Activated T-cell treated with anti-CD3 and anti-CD28 coated beads for 1 hour (primary cell): ENCODE results near the gene IQGAP1.
"Not testable (repeated sequence)": the region's sequence is repeated elsewhere in the genome, so short reads cannot be mapped to it uniquely, and the experiment has no call there.

Experiments
- DNase-seq: peaks from one replicate; pipeline ENCODE4 v3.0.0-alpha.2; 2020; ENCODE audit warnings: low read depth

Gene IQGAP1

GRCh38 chr15:90387534-90388461, at the start of gene IQGAP1:
Gene IQGAP1, plus strand, starts transcription at chr15:90388242. Its CDS starts 100 bp downstream, at chr15:90388342.
- DNase-seq, result peak; percentile 94

GRCh38 chr15:90338532-90338931, 49.5 kb upstream of the IQGAP1 start:
- no peak for DNase-seq

GRCh38 chr15:90340345-90340744, 47.7 kb upstream of the IQGAP1 start:
- no peak for DNase-seq

- no peak for DNase-seq
Observed at GRCh38 chr15:90343302-90343790, 44.7 kb upstream of the IQGAP1 start.

GRCh38 chr15:90344662-90345061, 43.4 kb upstream of the IQGAP1 start:
- DNase-seq, result no peak

DNA sequence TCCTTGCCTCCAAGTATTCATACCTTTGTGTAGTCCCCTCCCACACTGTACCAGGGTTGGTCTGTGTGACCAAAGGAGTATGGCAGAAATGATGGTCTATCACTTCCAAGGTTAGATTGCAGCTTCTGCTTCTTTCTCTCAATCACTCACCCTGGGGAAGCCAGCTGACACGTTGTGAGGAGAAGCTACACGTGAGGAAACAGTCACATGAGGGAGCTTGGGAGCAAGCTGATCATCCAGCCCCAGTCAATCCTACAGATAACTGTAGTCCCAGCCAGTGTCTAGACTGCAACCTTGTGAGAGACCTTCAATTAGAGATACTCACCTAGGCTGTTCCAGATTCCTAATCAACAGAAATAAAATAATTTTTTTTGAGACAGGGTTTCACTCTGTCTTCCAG, 42.2 kb upstream of the IQGAP1 start:
- no peak for DNase-seq

GRCh38 chr15:90347431-90348065, 40.5 kb upstream of the IQGAP1 start:
- DNase-seq, result not testable (repeated sequence)

GRCh38 chr15:90348456-90348855, 39.6 kb upstream of the IQGAP1 start:
- no peak for DNase-seq

- DNase-seq, result no peak
Observed at GRCh38 chr15:90349072-90349471, 39.0 kb upstream of the IQGAP1 start.

DNA sequence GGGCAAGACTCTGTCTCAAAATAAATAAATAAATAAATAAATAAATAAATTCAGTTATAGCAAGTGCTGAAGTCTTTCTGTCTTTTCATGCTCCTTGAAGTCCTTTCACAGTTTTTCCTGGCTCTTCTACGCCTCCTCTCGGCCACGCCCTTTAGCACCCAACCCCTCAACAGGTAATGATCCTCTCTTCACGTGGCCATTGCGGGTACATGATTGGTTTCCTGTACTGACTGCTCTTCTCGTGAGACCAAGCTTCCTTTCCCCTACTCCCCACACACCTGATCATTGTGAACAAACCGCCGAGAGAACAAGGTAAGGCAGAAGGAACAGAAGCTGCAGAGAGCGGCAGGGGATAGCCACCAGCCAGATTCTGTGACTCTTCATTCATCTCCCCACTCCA, 38.2 kb upstream of the IQGAP1 start:
- no peak for DNase-seq

DNA sequence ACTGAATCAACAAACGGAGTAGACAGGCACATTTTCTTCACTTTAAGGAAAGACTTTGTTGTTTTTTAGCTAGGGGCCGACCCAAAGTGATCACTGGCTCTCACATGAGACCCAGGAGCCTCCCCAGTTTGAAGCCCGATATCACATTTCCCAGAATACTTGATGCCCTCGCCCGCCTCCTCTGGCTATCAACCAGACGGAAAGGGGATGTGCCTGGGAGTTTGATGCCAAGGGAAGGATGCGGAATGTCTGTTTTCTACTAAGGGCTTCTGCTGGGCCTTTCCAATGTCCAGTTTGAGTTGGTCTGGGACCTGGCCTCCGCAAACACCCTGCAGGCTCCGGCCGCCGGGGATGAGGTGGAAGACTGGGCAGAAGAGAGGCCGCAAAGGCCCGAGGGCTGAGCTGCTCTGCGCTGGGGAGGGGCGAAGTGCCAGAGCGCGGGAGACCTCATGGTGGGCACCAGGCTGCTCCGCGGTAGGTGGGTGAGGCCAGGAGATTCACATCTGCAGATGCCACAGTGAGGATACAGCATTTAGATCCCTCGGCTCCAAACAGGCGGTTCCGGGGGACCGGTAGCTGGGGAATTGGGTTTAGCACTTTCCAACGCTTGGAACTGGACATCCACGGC, 36.4 kb upstream of the IQGAP1 start:
- peak; percentile 2 for DNase-seq

DNA sequence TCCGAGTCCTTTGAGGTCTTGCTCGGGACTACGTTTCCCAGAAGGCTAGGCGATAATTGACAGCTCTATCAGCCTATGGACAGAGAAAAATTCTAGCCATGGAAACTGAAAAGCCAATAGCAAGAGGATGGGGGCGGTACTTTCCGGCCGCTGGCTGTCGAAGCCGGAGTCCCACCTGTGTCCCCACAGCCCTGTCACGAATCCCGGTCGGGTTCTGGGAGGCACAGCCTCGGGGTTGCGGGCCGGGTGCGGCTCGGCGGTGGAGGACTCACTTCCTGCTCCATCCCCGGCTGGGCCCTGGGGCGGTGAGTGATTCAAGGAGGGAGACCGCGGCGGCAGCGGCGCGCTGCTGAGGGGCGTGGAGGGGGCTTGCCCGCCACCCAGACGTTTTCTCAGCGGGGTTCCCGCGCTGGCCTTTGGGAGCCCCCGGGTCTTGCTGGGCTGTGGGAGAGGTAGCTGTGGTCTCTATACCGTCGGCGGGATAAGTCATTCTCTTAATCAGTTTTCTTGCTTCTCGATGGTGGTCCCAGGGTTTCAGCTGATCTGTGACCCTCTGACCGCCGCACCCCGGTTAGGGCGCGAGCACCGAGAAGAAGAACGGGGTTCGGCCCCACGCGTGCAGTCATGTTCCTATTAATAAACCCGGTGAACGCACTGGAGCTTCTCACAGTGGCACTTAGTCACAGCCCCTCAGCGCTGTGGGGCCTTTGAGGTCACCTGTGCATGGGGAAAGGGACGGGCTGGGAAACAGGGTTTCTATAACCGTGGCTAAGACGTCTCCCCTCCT, 35.7 kb upstream of the IQGAP1 start, which contains the start of gene ZNF774:
TSS of gene ZNF774 (plus strand) at position 178 of the 787 bp plus-strand sequence. CDS start 2,377 bp downstream, outside the sequence.
- DNase-seq, result peak; percentile 80

DNA sequence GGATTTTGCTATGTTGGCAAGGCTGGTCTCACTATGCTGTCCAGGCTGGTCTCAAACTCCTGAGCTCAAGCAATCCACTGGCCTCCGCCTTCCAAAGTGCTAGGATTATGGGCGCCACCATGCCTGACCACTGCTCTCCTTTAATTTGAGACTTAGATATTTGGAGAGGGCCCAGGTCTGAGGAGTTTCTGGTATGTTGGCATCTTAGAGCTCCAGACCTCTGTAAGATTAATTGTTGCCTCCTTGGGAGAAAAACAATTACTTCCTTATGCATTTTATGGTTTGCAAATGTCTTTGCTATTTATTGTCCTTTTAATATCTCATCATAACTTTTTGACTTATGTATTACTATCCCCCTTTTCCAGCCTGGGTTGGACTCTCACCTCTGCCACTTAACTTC, 33.1 kb upstream of the IQGAP1 start:
- no peak for DNase-seq

DNA sequence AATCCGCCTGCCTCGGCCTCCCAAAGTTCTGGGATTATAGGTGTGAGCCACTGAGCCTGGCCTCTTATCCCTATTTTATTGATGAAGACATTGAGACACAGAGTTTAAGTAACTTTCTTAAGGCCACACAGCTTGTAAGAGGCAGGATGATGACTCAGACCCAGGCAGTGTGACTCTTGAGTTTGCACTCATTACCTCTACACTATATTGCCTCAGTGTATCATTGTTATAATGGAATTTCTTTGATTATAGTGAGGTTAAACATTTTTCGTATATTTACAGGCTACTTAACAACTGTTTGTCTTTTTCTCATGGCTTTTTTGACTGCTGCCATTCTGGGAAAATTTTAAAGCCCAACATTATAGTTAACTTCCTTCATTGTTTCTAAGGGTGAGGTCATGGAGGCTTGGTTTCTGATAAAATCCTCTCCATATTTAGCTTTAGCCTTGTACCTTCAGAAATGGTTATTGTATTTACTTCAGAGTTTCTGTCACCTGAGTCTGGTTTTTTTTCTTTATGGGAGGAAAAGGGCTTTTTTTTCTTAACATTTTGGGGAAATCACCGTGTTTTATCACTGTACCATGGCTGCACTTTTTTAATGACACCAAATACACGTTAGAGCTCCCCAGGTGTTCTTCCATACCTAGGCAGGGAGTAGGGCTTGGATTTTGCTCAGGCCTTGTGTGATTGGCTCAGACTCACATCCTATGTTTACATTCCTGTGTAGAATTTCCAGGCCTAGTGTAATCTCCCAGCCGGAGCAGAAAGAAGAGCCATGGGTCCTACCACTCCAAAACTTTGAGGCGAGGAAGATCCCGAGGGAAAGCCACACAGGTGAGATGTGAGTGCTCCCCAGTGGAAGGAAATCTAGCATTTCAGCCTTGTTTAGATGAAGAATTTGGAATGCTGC, 29.7 kb upstream of the IQGAP1 start:
- DNase-seq, result no peak

GRCh38 chr15:90360746-90361145, 27.3 kb upstream of the IQGAP1 start:
- DNase-seq, result no peak

DNA sequence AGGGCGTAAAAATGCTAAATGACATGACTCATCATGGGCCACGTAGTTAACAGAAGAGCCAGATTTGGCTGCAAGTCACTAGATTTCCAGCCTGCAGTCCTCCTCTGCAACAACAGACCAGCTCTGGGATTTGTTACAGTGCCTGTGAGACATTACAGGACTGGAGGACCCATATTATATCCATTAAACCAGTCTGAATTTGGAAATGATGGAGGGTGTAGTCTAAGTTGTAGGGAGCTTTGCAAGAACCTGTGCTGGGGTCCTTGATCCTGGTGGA, 25.2 kb upstream of the IQGAP1 start:
- no peak for DNase-seq

DNA sequence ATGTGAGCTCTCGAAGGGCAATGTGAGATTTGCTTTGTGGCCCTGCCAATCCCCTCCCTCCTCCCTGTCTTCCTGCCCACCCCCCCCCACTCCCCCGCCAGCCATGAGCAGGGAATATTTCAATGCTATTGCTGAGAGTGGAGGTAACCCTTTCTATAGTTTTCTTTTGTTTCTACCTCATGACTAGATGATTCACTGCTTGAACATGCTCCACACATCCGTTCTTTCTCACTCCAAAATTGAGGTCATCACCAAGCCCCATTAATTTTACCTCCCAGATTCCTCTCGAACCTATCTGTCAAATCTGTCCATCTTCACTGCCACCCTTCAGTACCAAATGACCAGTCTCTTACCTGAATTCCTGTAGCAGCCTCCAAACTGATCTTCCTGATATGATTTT, 23.8 kb upstream of the IQGAP1 start:
- no peak for DNase-seq

DNA sequence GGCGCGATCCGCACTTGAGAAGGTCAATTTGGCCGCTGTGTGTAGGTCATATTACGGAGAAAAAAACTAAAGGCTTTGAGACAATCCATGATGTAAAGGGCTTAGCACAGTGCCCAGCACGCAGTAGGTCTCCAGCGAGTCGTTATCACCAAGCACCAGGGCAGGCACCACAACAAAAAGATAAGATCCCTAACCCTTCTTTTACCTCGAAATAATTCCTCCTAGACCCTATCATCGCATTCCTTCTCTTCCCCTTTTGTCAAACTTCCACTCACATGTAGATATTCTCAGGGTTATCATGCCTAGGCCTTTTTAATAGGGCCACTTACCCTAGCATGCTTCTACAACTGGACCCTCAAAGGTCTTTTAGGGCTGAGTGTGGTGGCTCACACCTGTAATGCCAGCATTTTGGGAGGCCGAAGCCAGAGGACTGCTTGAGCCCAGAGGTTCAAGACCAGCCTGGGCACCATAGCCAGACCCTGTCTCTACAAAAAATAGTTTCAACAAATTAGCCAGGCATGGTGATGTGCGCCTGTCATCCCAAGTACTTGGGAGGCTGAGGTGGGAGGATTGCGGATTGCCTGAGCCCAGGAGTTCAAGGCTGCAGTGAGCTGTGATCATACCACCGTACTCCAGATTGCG, 22.5 kb upstream of the IQGAP1 start:
- DNase-seq, result no peak

DNA sequence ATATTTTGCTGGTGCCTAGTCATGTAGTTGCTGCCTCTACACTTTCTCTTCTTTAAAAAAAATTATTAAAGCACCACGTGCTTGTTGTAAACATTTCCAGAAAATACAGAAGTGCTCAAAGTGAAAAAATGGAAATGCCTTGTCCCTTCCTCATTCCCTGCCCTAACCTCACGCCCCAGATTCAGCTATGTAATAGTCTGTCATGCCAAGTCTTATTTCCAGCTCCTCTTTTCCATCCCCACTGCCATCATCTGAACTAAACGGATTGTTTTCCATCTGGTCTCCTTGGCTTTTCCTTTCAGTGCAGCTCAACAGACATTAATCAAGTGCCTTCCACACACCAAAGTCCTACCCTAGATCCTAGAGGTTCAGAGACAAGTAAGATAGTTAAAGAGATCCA, 20.5 kb upstream of the IQGAP1 start:
- DNase-seq, result no peak

DNA sequence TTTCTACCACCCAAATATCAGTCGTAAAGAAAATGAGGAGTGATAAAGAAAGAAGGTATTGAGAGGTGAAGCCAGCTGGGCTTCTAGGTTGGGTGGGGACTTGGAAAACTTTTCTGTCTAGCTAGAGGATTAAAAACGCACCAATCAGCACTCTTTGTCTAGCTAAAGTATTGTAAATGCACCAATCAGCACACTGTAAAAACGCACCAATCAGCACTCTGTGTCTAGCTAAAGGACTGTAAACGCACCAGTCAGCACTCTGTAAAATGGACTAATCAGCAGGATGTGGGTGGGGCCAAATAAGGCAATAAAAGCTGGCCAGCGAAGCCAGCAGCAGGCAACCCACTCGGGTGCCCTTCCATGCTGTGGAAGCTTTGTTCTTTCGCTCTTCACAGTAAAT, 13.0 kb upstream of the IQGAP1 start:
- no peak for DNase-seq
